Measurements from ENCODE around the gene NRARP.

The NRARP gene

DNA sequence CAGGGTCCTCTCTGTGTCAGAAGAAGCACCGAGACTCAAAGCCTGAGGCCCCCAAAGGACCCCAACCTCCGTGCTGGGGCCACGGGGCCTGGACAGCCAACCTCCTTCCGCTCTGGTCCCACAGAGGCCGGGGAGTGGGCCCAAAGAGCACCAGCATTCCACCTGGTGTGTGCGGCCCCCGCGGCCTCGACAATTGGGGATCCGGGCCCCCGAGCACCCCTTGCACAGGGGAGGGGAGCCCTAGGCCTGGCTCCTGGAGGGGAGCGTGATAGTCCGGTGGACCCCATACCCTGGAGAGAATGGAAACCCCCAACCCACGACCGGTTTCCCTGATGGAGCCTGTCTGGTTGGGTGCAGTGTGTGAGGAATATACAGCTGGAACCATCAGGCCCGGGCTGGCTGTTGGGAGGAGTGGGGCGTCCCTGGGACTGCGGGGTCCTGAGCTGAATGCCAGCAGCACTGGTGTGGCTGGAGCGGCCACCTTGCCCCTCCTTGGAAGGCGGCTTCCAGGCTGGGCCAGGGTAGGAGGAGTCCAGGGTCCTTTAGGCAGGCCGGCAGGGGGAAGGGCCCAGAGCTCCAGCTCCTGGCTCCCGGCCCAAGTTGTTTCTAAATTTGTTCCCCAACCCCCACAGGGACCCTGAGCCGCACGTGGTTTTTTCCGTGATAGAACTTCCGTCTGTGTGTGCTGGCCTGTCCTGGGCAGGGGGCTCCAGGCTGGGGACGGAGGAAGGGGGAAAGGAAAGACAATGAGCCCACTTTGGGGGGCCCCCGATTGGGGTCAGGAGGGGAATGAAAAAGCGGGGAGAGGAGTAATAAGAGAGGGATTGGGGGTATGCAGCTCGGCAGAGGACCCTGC is 25.4 kb downstream of the NRARP start:
- DNase-seq (ENCODE audit: low read depth) = peak; percentile 51

DNA sequence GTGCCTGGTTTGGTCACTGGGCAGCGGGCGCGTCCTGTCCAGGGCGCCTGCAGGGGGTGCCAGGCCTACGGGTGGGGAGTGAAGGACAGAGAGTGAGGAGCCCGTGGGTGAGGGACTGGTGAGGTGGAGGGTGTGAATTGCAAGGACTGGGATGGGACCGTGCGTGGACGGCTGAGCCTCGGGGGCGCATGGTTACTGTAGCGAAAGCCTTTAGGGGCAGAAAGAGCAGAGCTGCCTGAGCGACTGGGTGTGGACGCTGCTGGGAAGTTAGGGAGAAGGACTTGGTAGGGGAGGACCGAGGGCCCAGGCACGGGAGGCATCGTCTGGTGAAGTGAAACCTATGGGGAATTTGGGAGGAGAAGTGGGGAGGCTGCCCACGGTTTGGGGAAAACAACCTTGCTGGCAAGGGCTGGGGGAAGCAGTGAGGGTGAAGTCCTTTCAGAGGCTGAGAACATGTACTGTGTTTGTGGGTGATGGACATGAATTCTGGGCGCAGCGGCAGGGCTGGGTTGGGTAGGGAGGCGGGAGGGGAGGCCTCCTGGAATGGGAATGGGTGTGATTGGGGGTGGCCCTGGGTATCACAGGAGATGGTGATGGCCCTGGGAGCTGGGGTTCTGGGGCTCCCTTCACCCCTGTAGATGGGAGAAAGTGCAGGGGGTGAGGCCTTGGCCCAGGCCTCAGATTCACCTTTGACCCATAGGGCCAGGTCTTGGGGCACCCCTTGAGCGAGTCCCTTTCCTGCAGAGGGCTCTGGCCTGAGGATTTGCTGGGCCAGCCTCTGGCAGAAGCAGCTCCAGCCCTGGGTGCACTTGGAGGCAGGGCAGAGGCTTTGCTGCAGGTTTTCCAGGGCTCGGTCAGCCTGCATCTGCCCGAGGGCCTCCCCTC is 26.2 kb downstream of the NRARP start:
- DNase-seq (ENCODE audit: low read depth) = no peak

DNA sequence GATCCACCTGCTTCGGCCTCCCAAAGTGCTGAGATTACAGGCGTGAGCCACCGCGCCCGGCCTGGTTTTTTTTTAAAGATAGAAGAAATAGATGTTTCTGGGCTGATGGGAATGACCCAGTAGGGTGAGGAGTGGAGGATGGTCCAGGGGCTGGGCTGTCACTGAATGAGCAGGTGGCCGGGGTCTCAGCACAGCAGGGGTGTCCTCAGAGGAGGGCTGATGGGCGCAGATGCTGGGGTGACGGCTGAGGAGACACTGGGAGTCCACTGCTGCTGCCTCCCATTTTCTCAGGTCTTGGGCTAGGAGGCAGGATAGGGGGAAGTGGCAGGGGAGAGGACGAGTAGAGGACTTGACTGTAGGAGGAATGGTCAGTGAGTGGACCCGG is 26.9 kb downstream of the NRARP start:
- DNase-seq (ENCODE audit: low read depth) = no peak

- DNase-seq (ENCODE audit: low read depth) = no peak
Measured at GRCh38 chr9:137273611-137274320, 28.3 kb downstream of the NRARP start.

DNA sequence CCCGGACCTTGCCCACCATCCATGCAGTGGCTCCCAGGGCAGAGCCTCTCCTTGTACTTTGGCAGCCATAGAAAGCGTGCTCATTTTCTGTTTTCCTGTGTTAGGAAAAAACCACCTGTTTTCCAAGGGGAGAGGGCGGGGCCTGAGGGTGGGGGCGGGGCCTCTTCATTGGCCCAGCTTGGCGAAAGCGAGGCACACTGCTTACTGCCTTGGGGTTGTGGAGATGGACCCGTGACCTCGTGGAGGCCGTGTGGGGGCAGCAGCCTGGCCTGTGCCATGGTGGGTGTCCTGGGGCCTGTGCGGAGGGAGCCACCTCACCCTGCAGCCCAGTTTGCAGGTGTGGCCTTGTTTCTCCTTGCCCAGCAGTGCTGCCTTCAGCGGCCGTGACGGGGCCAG is 29.0 kb downstream of the NRARP start:
- no peak for DNase-seq (ENCODE audit: low read depth)

DNA sequence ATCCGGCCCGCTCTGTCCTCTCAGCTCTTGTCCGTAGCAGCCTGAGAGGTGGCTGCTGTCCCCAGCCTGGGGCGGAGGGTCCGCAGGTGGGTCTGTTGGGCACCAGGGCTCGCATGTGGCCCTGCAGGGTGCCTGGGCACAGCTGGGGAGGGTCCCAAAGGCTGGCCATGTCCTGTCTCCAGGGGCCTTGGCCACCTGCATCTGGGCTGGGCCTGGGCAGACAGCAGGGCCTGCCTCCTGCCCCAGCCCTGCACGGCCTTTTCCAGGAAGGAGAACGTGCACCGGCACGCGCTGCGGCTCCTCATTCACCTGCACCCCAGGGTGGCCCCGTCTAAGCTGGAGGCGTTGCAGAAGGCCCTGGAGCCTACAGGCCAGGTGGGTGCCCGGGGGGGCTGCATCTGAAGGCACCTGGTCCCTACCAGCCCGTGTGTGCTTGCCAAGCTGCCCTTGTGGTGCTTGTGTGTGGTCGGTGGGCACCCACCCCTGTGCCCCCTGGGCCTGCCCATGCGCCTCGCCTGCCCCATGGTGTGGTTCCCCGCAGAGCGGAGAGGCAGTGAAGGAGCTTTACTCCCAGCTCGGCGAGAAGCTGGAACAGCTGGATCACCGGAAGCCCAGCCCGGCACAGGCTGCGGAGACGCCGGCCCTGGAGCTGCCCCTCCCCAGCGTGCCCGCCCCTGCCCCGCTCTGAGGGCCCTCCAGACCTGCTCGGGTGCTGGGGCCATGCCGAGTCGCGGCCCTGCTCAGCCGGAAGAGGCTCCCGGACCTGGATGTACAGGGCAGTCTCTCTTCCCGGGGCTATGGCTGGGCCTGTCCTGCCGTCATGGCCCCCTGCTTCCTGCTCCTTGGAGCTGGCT is 29.6 kb downstream of the NRARP start:
- DNase-seq (ENCODE audit: low read depth) = no peak

DNA sequence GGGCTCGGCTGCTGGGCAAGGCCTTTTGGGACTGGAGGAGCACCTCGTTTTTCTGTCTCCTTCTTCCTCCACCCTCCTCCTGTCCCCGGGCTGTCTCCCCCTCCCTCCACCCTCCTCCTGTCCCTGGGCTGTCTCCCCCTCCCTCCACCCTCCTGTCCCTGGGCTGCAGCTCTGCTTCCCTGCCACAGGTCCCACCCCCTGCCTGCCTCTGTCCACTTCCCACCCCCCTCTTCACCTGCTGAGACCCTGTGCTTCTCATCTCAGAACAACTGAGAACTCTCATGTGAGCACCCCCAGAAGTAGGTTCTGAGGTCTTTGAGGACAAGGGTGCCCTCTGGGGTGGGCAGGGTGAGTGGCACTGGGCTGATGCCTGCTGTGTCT is 30.4 kb downstream of the NRARP start:
- DNase-seq (ENCODE audit: low read depth) = no peak

DNA sequence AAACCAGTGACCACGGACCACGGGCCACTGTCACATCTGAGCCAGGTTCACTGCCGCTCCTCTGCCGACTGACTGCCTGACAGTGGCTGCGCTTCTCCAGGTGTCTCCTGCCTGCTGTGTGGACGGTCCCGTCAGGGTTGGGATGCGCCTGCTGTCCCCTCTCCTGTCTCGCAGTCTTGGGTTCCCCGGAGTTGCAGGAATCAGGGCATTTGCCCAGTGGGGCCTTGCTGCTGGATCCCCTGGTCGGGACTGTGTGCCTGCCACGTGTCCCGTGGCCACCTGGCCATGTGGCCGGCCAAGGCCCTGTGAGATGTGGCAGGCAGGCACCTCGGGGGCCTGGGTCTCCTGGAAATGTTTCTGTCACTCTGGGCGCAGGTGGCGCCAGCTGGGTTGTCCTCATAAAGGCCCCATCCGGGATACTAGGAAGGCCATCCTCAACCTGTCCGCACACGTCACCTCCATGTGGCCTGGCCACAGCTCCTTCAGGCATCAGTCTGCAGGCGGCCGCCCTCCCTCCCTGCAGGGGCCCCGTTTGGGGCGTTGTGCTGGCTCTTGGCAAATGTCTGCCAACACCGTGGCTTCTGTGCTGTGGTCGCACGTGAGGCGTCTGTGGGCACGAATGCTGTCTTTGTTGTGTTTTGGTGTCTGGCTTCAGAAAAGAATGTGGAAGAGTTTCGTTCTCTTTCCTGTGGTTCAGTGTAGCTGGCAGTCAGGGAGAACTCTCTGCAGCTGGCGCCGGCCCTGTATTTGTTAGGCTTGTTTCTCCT is 31.0 kb downstream of the NRARP start:
- no peak for DNase-seq (ENCODE audit: low read depth)

GRCh38 chr9:137269231-137269772 is 32.8 kb downstream of the NRARP start:
- DNase-seq (ENCODE audit: low read depth) = peak; percentile 65

DNA sequence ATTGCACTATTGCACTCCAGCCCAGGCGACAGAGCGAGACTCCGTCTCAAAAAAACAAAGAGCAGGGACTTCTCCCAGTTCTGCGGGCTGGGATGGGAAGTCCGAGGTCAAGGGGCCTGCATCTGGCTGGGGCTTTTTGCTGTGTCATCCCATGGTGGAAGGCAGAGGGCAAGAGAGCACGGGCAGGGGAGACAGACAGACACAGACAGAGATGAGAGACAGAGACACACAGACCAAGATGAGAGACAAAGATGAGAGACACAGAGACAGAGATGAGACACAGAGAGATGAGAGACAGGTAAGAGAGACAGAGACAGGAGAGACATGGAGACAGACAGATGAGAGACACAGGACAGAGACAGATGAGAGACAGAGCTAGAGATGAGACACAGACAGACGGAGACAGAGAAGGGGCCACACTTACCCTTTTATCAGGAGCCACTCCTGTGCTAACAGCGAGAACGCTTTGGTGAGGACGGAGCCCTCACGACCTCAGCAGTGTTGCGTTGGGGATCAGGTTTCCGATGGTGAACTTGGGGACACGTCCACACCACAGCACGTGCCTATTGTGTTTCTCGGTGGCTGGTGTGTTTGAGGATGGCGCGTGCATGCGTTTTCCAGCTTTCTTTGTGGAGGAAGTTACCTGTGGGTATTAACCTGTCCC is 33.4 kb downstream of the NRARP start:
- DNase-seq (ENCODE audit: low read depth) = peak; percentile 42

DNA sequence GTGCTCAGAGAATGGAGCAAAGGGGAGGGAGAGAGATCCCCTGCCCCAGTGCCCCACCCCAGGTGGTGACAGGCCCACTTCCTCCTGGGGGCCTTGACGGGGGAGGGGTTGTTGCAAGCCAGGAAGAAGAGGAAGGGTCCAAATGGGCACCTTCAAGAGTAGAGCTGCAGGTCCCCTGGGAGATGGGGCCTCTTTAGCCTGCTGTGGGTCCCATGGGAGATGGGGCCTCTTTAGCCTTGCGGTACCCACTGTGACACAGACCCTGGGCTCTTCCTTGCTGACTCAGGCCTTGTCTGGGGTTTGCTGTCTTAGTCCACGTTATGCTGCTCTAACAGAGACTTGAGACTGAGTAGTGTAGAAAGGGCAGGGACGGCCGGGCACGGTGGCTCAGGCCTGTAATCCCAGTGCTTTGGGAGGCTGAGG is 34.1 kb downstream of the NRARP start:
- peak; percentile 68 for DNase-seq (ENCODE audit: low read depth)

DNA sequence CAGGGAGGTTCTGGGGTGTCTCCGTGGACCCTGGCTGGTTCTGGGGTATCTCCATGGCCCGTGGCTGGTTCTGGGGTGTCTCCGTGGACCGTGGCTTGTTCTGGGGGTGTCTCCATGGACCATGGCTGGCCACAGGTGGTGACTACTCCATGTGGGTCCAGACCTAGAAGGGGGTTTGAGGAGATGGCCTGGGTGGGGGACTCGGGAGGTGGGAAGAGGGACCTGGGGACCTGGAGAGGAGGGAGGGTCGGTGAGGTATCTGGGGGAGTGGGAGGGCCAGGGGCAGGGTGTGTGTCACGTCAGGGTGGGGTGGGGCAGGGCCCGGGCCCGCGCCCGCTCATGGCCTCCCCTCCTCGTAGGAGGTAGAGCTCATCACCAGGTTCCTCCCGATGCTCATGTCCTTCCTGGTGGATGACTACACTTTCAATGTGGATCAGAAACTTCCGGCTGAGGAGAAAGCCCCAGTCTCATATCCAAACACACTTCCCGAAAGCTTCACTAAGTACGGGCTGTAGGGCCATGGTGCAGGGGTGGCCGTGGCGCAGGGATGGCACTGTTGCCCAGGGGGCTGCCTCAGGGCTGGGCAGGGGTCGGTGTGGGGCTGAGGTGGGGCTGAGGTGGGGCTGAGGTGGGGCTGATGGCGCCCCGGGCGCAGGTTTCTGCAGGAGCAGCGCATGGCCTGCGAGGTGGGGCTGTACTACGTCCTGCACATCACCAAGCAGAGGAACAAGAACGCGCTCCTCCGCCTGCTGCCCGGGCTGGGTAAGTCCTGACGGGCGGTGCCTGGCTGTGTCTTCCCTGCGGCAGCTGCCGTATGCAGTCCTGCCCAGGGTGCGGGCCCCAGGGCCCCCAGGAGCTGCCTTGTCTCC is 35.3 kb downstream of the NRARP start:
- no peak for DNase-seq (ENCODE audit: low read depth)

DNA sequence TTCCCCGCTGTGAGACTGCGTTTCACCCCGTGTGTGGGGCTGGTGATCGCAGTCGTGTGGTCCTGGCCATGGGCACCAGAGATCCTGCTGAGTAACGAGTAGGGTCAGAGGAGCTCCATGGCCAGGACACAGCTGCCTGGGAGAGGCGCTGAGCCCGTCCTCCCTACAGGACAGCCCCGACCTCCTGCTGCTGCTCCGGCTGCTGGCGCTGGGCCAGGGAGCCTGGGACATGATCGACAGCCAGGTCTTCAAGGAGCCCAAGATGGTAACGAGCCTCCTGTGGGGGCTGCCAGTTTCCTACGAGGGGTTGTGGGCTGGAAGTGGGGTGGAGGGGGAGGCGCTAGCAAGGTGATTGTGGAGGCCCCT is 35.9 kb downstream of the NRARP start:
- DNase-seq (ENCODE audit: low read depth) = no peak

DNA sequence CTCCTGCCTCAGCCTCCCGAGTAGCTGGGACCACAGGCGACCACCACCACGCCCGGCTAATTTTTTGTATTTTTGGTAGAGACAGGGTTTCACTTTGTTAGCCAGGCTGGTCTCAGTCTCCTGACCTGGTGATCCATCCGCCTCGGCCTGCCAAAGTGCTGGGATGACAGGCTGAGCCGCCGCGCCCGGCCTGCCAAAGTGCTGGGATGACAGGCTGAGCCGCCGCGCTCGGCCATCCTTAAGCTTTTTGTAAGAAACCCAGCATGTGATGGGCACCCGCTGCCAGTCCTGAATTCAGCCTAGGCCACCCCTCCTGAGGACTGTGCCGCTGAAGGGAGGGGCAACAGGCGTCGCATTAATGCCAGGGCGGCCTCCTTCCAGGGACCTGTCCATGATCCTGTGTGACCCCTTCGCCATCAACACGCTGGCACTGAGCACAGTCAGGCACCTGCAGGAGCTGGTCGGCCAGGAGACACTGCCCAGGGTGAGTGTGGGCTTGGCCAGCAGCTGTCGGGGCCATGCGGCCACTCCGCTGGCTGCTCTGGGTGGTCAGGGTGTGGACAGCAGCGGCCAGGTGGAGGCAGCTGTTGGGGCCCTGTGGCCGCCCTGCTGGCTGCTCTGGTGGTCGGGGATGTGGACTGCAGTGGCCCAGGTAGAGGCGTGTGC is 36.4 kb downstream of the NRARP start:
- DNase-seq (ENCODE audit: low read depth) = no peak

DNA sequence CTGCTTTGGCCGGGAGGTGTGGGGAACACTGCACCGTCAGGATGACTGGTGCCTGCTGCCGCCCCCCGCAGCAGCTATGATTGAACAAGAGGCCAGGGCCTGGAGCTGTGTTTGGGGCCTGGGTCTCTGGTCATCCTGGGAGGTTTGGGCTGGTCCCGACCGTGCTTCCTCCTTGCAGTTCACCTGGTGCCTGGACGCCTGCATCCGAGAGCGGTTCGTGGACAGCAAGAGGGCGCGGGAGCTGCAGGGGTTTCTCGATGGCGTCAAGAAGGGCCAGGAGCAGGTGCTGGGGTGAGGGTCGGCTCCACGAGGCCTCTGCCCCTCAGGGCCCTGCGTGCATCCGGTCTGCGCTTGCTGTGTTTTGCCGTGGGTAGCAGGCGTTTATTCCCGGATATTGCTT is 38.0 kb downstream of the NRARP start:
- no peak for DNase-seq (ENCODE audit: low read depth)

GRCh38 chr9:137263506-137263905 is 38.6 kb downstream of the NRARP start:
- DNase-seq (ENCODE audit: low read depth) = no peak

- DNase-seq (ENCODE audit: low read depth) = no peak
Measured at GRCh38 chr9:137262909-137263285, 39.2 kb downstream of the NRARP start.

DNA sequence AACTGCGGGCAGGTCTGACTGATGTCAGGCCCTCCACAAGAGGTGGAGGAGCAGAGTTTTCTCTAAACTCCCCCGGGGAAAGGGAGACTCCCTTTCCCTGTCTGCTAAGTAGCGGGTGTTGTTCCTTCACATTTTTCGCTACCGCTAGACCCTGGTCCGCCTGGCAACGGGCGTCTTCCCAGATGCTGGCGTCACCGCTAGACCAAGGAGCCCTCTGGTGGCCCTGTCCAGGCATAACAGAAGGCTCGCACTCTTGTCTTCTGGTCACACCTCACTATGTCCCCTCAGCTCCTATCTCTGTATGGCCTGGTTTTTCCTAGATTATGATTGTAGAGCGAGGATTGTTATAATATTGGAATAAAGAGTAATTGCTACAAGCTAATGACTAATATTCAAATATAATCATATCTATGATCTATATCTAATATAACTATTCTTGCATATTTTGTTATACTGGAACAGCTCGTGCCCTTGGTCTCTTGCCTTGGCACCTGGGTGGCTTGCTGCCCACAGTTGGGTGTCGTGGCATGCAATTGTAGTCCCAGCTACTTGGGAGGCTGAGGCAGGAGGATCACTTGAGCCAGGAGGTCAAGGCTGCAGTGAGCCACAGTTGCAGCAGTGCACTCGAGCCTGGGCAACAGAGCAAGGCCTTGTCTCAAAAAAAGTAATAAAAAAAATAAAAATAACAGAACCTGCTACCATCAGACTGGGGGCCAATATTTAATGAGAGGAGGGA is 39.7 kb downstream of the NRARP start:
- peak; percentile 41 for DNase-seq (ENCODE audit: low read depth)
